ENCODE data around the gene OR6M1.

Gene OR6M1

GRCh38 chr11:123806249-123806648 is at the start of gene OR6M1:
Gene OR6M1 (minus strand): TSS chr11:123806349. CDS start chr11:123806349, 0 bp downstream.
- Histone ChIP-seq H3K36me3 (ENCODE audit: insufficient read depth, low read length) (no peaks in the 10 kb centered on the region), H3K4me3 (no peak within 1 kb of the TSS), H3K27ac (no peak within 1 kb of the TSS), H3K9me3 (ENCODE audit: low read depth, low read length) (no peaks in the 10 kb centered on the region), H3K9ac (ENCODE audit: insufficient read length) (no peak within 1 kb of the TSS)
- DNase-seq (ENCODE audit: low read depth, low spot score): no peak
- TF ChIP-seq FOXP2 (optimal IDR thresholded peaks at IDR 0.05; ENCODE audit: control extremely low read depth, extremely low read length, insufficient read depth) (no peak), POLR2AphosphoS5 (IDR thresholded peaks at IDR 0.05; ENCODE audit: borderline replicate concordance, low read depth, low read length) (no peak), EZH2 (IDR thresholded peaks at IDR 0.05) (no peak)

GRCh38 chr11:123853038-123853437 is 46.9 kb upstream of the OR6M1 start:
- H3K4me3 ChIP-seq: no peak overlapping the region
- no peak overlapping the region for H3K27ac ChIP-seq
- no peak overlapping the region for H3K9ac ChIP-seq (ENCODE audit: insufficient read length)
- DNase-seq (ENCODE audit: low read depth, low spot score): no peak
- TF ChIP-seq FOXP2 (optimal IDR thresholded peaks at IDR 0.05; ENCODE audit: control extremely low read depth, extremely low read length, insufficient read depth): no peak
- no peak for TF ChIP-seq EZH2 (IDR thresholded peaks at IDR 0.05)
- no peak for TF ChIP-seq POLR2AphosphoS5 (IDR thresholded peaks at IDR 0.05; ENCODE audit: borderline replicate concordance, low read depth, low read length)
- no peaks in the 10 kb centered on the region for H3K9me3 ChIP-seq (ENCODE audit: low read depth, low read length)
- no peaks in the 10 kb centered on the region for H3K36me3 ChIP-seq (ENCODE audit: insufficient read depth, low read length)

GRCh38 chr11:123852321-123852720 is 46.2 kb upstream of the OR6M1 start:
- TF ChIP-seq FOXP2 (optimal IDR thresholded peaks at IDR 0.05; ENCODE audit: control extremely low read depth, extremely low read length, insufficient read depth) (no peak), EZH2 (IDR thresholded peaks at IDR 0.05) (no peak), POLR2AphosphoS5 (IDR thresholded peaks at IDR 0.05; ENCODE audit: borderline replicate concordance, low read depth, low read length) (no peak)
- no peak overlapping the region for H3K9ac ChIP-seq (ENCODE audit: insufficient read length)
- DNase-seq (ENCODE audit: low read depth, low spot score): no peak

DNA sequence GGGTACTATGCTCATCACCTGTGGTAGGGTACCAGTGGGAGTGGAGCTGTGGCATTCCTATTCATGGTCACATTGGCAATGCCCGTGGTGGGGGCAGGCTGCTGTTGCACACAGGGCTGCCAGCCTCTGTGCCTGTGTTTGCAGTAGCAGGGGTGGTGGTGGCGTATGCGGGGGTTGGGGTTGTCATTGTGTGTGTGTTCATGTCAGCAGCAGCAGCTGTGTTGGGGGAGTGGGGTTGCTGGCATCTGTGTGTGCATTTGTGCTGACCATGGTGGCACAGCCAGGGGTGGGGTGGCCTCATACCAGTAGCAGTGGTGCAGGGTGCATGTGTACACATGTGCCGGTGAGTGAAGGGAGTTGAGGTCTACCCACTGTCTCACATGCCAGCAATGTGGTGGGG is 45.0 kb upstream of the OR6M1 start:
- Histone ChIP-seq H3K9me3 (ENCODE audit: low read depth, low read length) (no peaks in the 10 kb centered on the region), H3K27ac (no peak overlapping the region), H3K9ac (ENCODE audit: insufficient read length) (no peak overlapping the region), H3K4me3 (no peak overlapping the region), H3K36me3 (ENCODE audit: insufficient read depth, low read length) (no peaks in the 10 kb centered on the region)
- TF ChIP-seq EZH2 (IDR thresholded peaks at IDR 0.05) (no peak), POLR2AphosphoS5 (IDR thresholded peaks at IDR 0.05; ENCODE audit: borderline replicate concordance, low read depth, low read length) (no peak), FOXP2 (optimal IDR thresholded peaks at IDR 0.05; ENCODE audit: control extremely low read depth, extremely low read length, insufficient read depth) (no peak)
- DNase-seq (ENCODE audit: low read depth, low spot score): no peak

More at GRCh38 chr11:123852321-123852720, 46.2 kb upstream of the OR6M1 start:
- no peaks in the 10 kb centered on the region for H3K9me3 ChIP-seq (ENCODE audit: low read depth, low read length)
- no peak overlapping the region for H3K27ac ChIP-seq
- H3K36me3 ChIP-seq (ENCODE audit: insufficient read depth, low read length): no peaks in the 10 kb centered on the region
- H3K4me3 ChIP-seq: no peak overlapping the region

- Histone ChIP-seq H3K9ac (ENCODE audit: insufficient read length) (no peak overlapping the region), H3K36me3 (ENCODE audit: insufficient read depth, low read length) (no peaks in the 10 kb centered on the region), H3K9me3 (ENCODE audit: low read depth, low read length) (no peaks in the 10 kb centered on the region), H3K27ac (no peak overlapping the region), H3K4me3 (no peak overlapping the region)
- no peak for DNase-seq (ENCODE audit: low read depth, low spot score)
- no peak for TF ChIP-seq FOXP2 (optimal IDR thresholded peaks at IDR 0.05; ENCODE audit: control extremely low read depth, extremely low read length, insufficient read depth)
- TF ChIP-seq POLR2AphosphoS5 (IDR thresholded peaks at IDR 0.05; ENCODE audit: borderline replicate concordance, low read depth, low read length): no peak
- TF ChIP-seq EZH2 (IDR thresholded peaks at IDR 0.05): no peak
Measured at GRCh38 chr11:123841174-123841573, 35.0 kb upstream of the OR6M1 start.

- Histone ChIP-seq H3K4me3 (no peak overlapping the region), H3K9me3 (ENCODE audit: low read depth, low read length) (no peaks in the 10 kb centered on the region), H3K36me3 (ENCODE audit: insufficient read depth, low read length) (no peaks in the 10 kb centered on the region), H3K27ac (no peak overlapping the region), H3K9ac (ENCODE audit: insufficient read length) (no peak overlapping the region)
- no peak for DNase-seq (ENCODE audit: low read depth, low spot score)
- TF ChIP-seq POLR2AphosphoS5 (IDR thresholded peaks at IDR 0.05; ENCODE audit: borderline replicate concordance, low read depth, low read length) (no peak), EZH2 (IDR thresholded peaks at IDR 0.05) (no peak), FOXP2 (optimal IDR thresholded peaks at IDR 0.05; ENCODE audit: control extremely low read depth, extremely low read length, insufficient read depth) (no peak)
Measured at GRCh38 chr11:123839131-123839530, 33.0 kb upstream of the OR6M1 start.

DNA sequence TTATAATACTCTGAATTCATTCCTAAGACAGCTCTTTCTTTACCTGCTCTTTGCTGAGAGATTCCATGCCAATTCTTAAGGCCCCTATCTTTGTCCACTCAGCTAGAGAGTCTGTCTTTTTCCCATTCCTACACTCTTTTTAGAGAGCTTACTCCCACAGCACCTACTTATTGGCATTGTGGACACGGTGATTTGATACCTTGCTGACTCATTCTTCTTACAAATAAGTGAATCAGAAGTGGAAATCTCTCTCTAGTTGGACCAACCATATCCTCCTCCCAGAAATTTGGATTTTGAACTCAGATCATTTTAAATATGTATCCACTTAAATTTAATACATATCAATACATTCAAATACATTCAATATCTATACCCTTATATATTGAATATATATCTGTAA is 32.5 kb upstream of the OR6M1 start:
- Histone ChIP-seq H3K9ac (ENCODE audit: insufficient read length) (no peak overlapping the region), H3K4me3 (no peak overlapping the region), H3K27ac (no peak overlapping the region), H3K9me3 (ENCODE audit: low read depth, low read length) (no peaks in the 10 kb centered on the region), H3K36me3 (ENCODE audit: insufficient read depth, low read length) (no peaks in the 10 kb centered on the region)
- no peak for DNase-seq (ENCODE audit: low read depth, low spot score)
- no peak for TF ChIP-seq FOXP2 (optimal IDR thresholded peaks at IDR 0.05; ENCODE audit: control extremely low read depth, extremely low read length, insufficient read depth)
- no peak for TF ChIP-seq POLR2AphosphoS5 (IDR thresholded peaks at IDR 0.05; ENCODE audit: borderline replicate concordance, low read depth, low read length)
- no peak for TF ChIP-seq EZH2 (IDR thresholded peaks at IDR 0.05)

- Histone ChIP-seq H3K9me3 (ENCODE audit: low read depth, low read length) (no peaks in the 10 kb centered on the region), H3K4me3 (no peak overlapping the region), H3K27ac (no peak overlapping the region), H3K36me3 (ENCODE audit: insufficient read depth, low read length) (no peaks in the 10 kb centered on the region), H3K9ac (ENCODE audit: insufficient read length) (no peak overlapping the region)
- DNase-seq (ENCODE audit: low read depth, low spot score): no peak
- TF ChIP-seq FOXP2 (optimal IDR thresholded peaks at IDR 0.05; ENCODE audit: control extremely low read depth, extremely low read length, insufficient read depth) (no peak), POLR2AphosphoS5 (IDR thresholded peaks at IDR 0.05; ENCODE audit: borderline replicate concordance, low read depth, low read length) (no peak), EZH2 (IDR thresholded peaks at IDR 0.05) (no peak)
Measured at GRCh38 chr11:123838199-123838598, 32.0 kb upstream of the OR6M1 start.

- no peak for TF ChIP-seq EZH2 (IDR thresholded peaks at IDR 0.05)
- no peak for TF ChIP-seq POLR2AphosphoS5 (IDR thresholded peaks at IDR 0.05; ENCODE audit: borderline replicate concordance, low read depth, low read length)
- no peak for TF ChIP-seq FOXP2 (optimal IDR thresholded peaks at IDR 0.05; ENCODE audit: control extremely low read depth, extremely low read length, insufficient read depth)
- no peaks in the 10 kb centered on the region for H3K9me3 ChIP-seq (ENCODE audit: low read depth, low read length)
- H3K27ac ChIP-seq: no peak overlapping the region
- no peak overlapping the region for H3K9ac ChIP-seq (ENCODE audit: insufficient read length)
- H3K4me3 ChIP-seq: no peak overlapping the region
- H3K36me3 ChIP-seq (ENCODE audit: insufficient read depth, low read length): no peaks in the 10 kb centered on the region
- DNase-seq (ENCODE audit: low read depth, low spot score): no peak
Measured at GRCh38 chr11:123833095-123833494, 26.9 kb upstream of the OR6M1 start.

Data from SK-N-MC (cell line).